HepG2 (cell line): Measurements from ENCODE around the gene MRPL58. TPM values are rescaled to one million over a fixed set of nuclear protein-coding genes. Genes with fewer than 3 reads are reported as not detected.

ENCODE experiments used
- ATF7 ChIP-seq, 2 experiments: fragments of 450-650 bp in 1 of 2; sonication (generic) in 1 of 2; formaldehyde crosslinking in 1 of 2; IDR thresholded peaks; 2 replicates each; pipeline versions ENCODE4 v1.4.0 to v1.6.1; 2016 to 2020; ENCODE audit warnings: antibody characterized with exemption in 1 of 2, mild to moderate bottlenecking in 1 of 2, missing genetic modification reagents in 1 of 2
- FOXO4 ChIP-seq: sonication (generic); formaldehyde crosslinking; conservative IDR thresholded peaks from 2 replicates; pipeline ENCODE4 v1.8.1; 2023; ENCODE audit warnings: missing genetic modification reagents
- HES4 ChIP-seq: sonication (generic); formaldehyde crosslinking; IDR thresholded peaks from 2 replicates; pipeline ENCODE4 v1.9.0; 2021; ENCODE audit warnings: mild to moderate bottlenecking, missing genetic modification reagents, borderline replicate concordance
- HOXA5 ChIP-seq: sonication (generic); formaldehyde crosslinking; IDR thresholded peaks from 2 replicates; pipeline ENCODE4 v1.4.0; 2020; ENCODE audit warnings: missing genetic modification reagents
- IRF2 ChIP-seq: IDR thresholded peaks from 2 replicates; pipeline ENCODE4 v1.6.1; 2018; ENCODE audit warnings: missing genetic modification reagents, missing compliant biosample characterization
- PHB2 ChIP-seq: fragments of 450-650 bp; IDR thresholded peaks from 2 replicates; pipeline ENCODE4 v1.6.1; 2018; ENCODE audit not compliant: partially characterized antibody
- REL ChIP-seq: sonication (generic); formaldehyde crosslinking; conservative IDR thresholded peaks from 2 replicates; pipeline ENCODE4 v1.8.0; 2022; ENCODE audit warnings: mild to moderate bottlenecking, missing genetic modification reagents, moderate library complexity
- RNF2 ChIP-seq: fragments of 450-650 bp; conservative IDR thresholded peaks from 2 replicates; pipeline ENCODE4 v1.6.1; 2016; ENCODE audit warnings: low read depth
- RNF219 ChIP-seq: sonication (generic); formaldehyde crosslinking; IDR thresholded peaks from 2 replicates; pipeline ENCODE4 v1.5.0; 2020; ENCODE audit warnings: mild to moderate bottlenecking, missing genetic modification reagents
- SP4 ChIP-seq: sonication (generic); formaldehyde crosslinking; IDR thresholded peaks from 2 replicates; pipeline ENCODE4 v1.8.1; 2023; ENCODE audit warnings: mild to moderate bottlenecking, missing genetic modification reagents
- TEAD3 ChIP-seq: optimal IDR thresholded peaks from 2 replicates; pipeline ENCODE3; 2016; ENCODE audit warnings: borderline replicate concordance
- TIGD3 ChIP-seq: sonication (generic); formaldehyde crosslinking; IDR thresholded peaks from 2 replicates; pipeline ENCODE4 v1.5.1; 2020; ENCODE audit warnings: mild to moderate bottlenecking, missing genetic modification reagents, borderline replicate concordance
- TP53 ChIP-seq: sonication (generic); formaldehyde crosslinking; conservative IDR thresholded peaks from 2 replicates; pipeline ENCODE4 v1.4.0; 2020; ENCODE audit warnings: missing genetic modification reagents
- YEATS2 ChIP-seq: sonication (generic); formaldehyde crosslinking; IDR thresholded peaks from 2 replicates; pipeline ENCODE4 v1.4.0; 2020; ENCODE audit warnings: missing genetic modification reagents, borderline replicate concordance
- ZBTB4 ChIP-seq: sonication (generic); formaldehyde crosslinking; IDR thresholded peaks from 2 replicates; pipeline ENCODE4 v1.4.0; 2020; ENCODE audit warnings: missing genetic modification reagents, mild to moderate bottlenecking, borderline replicate concordance
- ZFP1 ChIP-seq: IDR thresholded peaks from 2 replicates; pipeline ENCODE4 v1.6.1; 2016
- ZMAT3 ChIP-seq: sonication (generic); formaldehyde crosslinking; conservative IDR thresholded peaks from 2 replicates; pipeline ENCODE4 v1.7.0; 2021; ENCODE audit warnings: missing genetic modification reagents
- ZNF572 ChIP-seq: sonication (generic); formaldehyde crosslinking; IDR thresholded peaks from 2 replicates; pipeline ENCODE4 v1.5.1; 2020; ENCODE audit warnings: mild to moderate bottlenecking, missing genetic modification reagents
- ZNF678 ChIP-seq: sonication (generic); formaldehyde crosslinking; IDR thresholded peaks from 2 replicates; pipeline ENCODE4 v1.4.0; 2020; ENCODE audit warnings: mild to moderate bottlenecking, missing genetic modification reagents
- ZNF839 ChIP-seq: sonication (generic); formaldehyde crosslinking; IDR thresholded peaks from 2 replicates; pipeline ENCODE4 v1.4.0; 2020; ENCODE audit warnings: missing genetic modification reagents, mild to moderate bottlenecking, borderline replicate concordance
- polyA plus RNA-seq, 8 experiments: library from polyadenylated mRNA; depleted of rRNA in 3 of 8; stranded (reverse) in 7 of 8; unstranded in 1 of 8; fragments of >200 nt; fragmentation: Illumina TruSeq in 4 of 8; extraction: Trizol in 4 of 8; gene quantifications; 2 replicates each; pipeline versions ENCODE4 v1.2.1 to v1.2.3, GENCODE V29; 2011 to 2016; ENCODE audit warnings: low read depth in 4 of 8, missing spikeins in 1 of 8, mixed read lengths in 1 of 8; ENCODE audit not compliant: insufficient read depth in 1 of 8
- total RNA-seq, 5 experiments: library from RNA; depleted of rRNA; stranded (reverse); fragments of >200 nt; fragmentation: Illumina TruSeq; extraction: Trizol; gene quantifications; 2 replicates each; pipeline ENCODE4 v1.2.3, GENCODE V29; 2016; ENCODE audit warnings: low read depth in 1 of 5

Gene MRPL58
- total and polyA plus RNA-seq, 2 of the 13 experiments (the other 11 are each of a cell fraction or from before 2014, with no cell fraction given), result 44.9 to 68.9 TPM

- TF ChIP-seq RNF219 (CRISPR knock-in tag) (no peak; the same call in 1 of the 2 replicates), HES4 (peak; percentile 94), ZNF678 (peak; percentile 97; the same call in 1 of the 2 replicates), RNF2 (peak; percentile 67; the same call in 1 of the 2 replicates), ZNF572 (CRISPR knock-in tag) (peak; percentile 95), ZBTB4 (no peak), PHB2 (no peak), ZFP1 (CRISPR knock-in tag) (0 out of 2 replicates have a peak, but pooled peaks have one; percentile 84), REL (CRISPR knock-in tag) (no peak), SP4 (CRISPR knock-in tag) (peak; percentile 95), ZMAT3 (CRISPR knock-in tag) (peak; percentile 93), FOXO4 (CRISPR knock-in tag) (no peak), ATF7 (IDR thresholded peaks at IDR 0.05) (no peak), ATF7 (CRISPR knock-in tag; IDR thresholded peaks at IDR 0.05) (peak; percentile 80; the same call in 1 of the 2 replicates), TP53 (no peak), ZNF839 (CRISPR knock-in tag) (peak; percentile 69; the same call in 1 of the 2 replicates), TIGD3 (CRISPR knock-in tag) (no peak), TEAD3 (CRISPR knock-in tag) (peak; percentile 62), IRF2 (CRISPR knock-in tag) (peak; percentile 90), HOXA5 (CRISPR knock-in tag) (0 out of 2 replicates have a peak, but pooled peaks have one; percentile 43), YEATS2 (CRISPR knock-in tag) (peak; percentile 87)
Measured at GRCh38 chr17:75046407-75047289, 34.2 kb downstream of the MRPL58 start, which contains the start of the genes ATP5PD and KCTD2 (continued).
